ENCODE measurements around the gene IRGC. TPM values are rescaled to one million over a fixed set of nuclear protein-coding genes. Genes with fewer than 3 reads are reported as not detected.

The IRGC gene
- total and polyA plus RNA-seq, 9 of the 15 experiments (the other 6 are each of a cell fraction or from before 2014, with no cell fraction given): not detected

DNA sequence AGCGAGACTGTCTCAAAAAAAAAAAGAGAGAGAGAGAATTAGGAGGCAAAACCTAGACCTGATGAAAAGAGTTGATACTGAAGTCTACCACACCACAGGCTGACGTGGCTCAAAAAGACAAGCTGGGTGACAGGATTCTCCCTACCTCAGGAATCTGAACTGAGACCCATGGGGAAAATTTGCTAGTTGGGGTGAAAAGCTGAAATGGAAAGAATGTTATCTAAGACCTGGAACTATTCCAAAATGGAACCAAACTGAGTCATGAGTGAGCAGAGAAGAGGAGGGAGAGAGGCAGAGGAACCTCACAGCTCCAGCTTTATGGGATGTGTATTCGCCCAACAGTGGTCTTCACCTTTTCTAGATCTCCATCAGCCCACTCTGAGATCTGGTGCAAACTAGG, 27.2 kb downstream of the IRGC start:
- POLR2A ChIA-PET: interaction anchor here (0.6 to 1.0 kb wide), 3 partner anchors 11 to 1025 kb away, joined by 3 read pairs; no protein-coding TSS in a partner anchor
- H3K4me1 ChIP-seq (replicated peaks in 1 of 2; ENCODE audit: control insufficient read depth in 2 of 2, insufficient read depth in 2 of 2, low read length in 2 of 2): no peaks in the 10 kb centered on the region; a peak in 1 of 5 replicates
- H3K79me2 ChIP-seq (ENCODE audit: control insufficient read depth, insufficient read depth, low read length): no peaks in the 10 kb centered on the region
- no peaks in the 10 kb centered on the region for H3K27me3 ChIP-seq (ENCODE audit: control insufficient read depth in 2 of 2, insufficient read depth in 2 of 2, low read length in 2 of 2)
- intact Hi-C loops (cut with micrococcal nuclease): no loop called here
- TF ChIP-seq HDAC2 (IDR thresholded peaks at IDR 0.05) (no peak), NFIC (IDR thresholded peaks at IDR 0.05) (0 out of 2 replicates have a peak, but pooled peaks have one; percentile 20)
- DNase-seq (ENCODE audit: extremely low read depth in 1 of 4, low spot score in 3 of 4) (no peak), FAIRE-seq (no peak), ATAC-seq (no peak)
- H3K36me3 ChIP-seq (ENCODE audit: control insufficient read depth, insufficient read depth, low read length): peaks cover 98% of the 10 kb centered on the region
- H3K9ac ChIP-seq (ENCODE audit: insufficient read depth in 1 of 2, low read depth in 2 of 2, low read length in 2 of 2): no peak overlapping the region
- 96% methylated on average over 3 of the region's 3 CpGs for WGBS (ENCODE audit: insufficient coverage, low coverage, missing lambda C conversion rate)
- H3K4me3 ChIP-seq: no peak overlapping the region
- H4K20me1 ChIP-seq (replicated peaks; ENCODE audit: control insufficient read depth, insufficient read depth, low read length): no peaks in the 10 kb centered on the region; the same call in 1 of the 2 replicates
- in situ Hi-C loops (cut with MboI): no loop called here
- H3K27ac ChIP-seq (ENCODE audit: extremely low read depth, low read depth, low read length): no peak overlapping the region
- no peaks in the 10 kb centered on the region for H3K9me1 ChIP-seq (ENCODE audit: control insufficient read depth, insufficient read depth, low read length)
- no peak overlapping the region for H3K4me2 ChIP-seq (ENCODE audit: insufficient read depth, low read length)
- CTCF ChIA-PET (ENCODE audit: low intra/inter-chr PET ratio): no interaction called here
- BruUV-seq (replicated peaks): no TSS peak
- no peak overlapping the region for H2AFZ ChIP-seq (ENCODE audit: low read depth, low read length)
- H3K9me3 ChIP-seq (replicated peaks; ENCODE audit: control insufficient read depth, insufficient read depth, low read depth, low read length): no peaks in the 10 kb centered on the region

DNA sequence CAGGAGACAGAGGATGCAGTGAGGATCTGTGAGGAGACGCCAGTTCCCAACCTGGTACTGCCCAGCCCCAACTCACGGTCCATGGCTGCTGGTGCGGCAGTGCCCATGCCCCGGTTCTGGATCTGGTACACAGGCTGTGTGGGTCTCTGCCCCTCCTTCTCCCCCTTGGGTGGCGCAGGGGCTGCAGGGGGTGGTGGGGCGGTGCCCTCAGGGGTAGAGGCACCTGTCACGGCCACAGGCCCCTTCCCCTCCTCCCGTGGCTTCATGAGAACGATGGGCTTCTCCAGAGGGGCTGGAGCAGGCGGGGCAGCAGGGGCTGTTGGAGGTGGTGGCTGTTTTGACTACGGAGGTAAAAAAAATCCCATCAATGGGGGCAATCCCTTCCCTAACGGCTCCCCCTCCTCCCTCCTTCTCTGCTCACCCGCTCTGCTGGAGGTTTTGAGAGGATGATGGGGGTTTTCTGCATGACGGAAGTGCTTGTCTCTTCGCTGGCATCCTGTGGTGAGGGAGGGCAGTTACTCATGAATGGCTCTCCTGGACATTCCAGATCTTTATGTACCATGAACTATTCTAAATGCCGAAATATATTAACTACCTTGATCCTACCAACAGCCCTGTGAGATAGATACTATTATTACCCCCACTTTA, 31.8 kb downstream of the IRGC start:
- Histone ChIP-seq H3K79me2 (ENCODE audit: control insufficient read depth, insufficient read depth, low read length) (peaks cover 18% of the 10 kb centered on the region), H3K36me3 (ENCODE audit: control insufficient read depth, insufficient read depth, low read length) (peaks cover 91% of the 10 kb centered on the region), H3K27ac (ENCODE audit: extremely low read depth, low read depth, low read length) (no peak overlapping the region), H2AFZ (ENCODE audit: low read depth, low read length) (no peak overlapping the region), H3K27me3 (ENCODE audit: control insufficient read depth in 2 of 2, insufficient read depth in 2 of 2, low read length in 2 of 2) (no peaks in the 10 kb centered on the region), H3K4me3 (no peak overlapping the region), H3K9me1 (ENCODE audit: control insufficient read depth, insufficient read depth, low read length) (no peaks in the 10 kb centered on the region), H4K20me1 (replicated peaks; ENCODE audit: control insufficient read depth, insufficient read depth, low read length) (no peaks in the 10 kb centered on the region), H3K9ac (ENCODE audit: insufficient read depth in 1 of 2, low read depth in 2 of 2, low read length in 2 of 2) (no peak overlapping the region), H3K9me3 (replicated peaks; ENCODE audit: control insufficient read depth, insufficient read depth, low read depth, low read length) (no peaks in the 10 kb centered on the region), H3K4me1 (replicated peaks in 1 of 2; ENCODE audit: control insufficient read depth in 2 of 2, insufficient read depth in 2 of 2, low read length in 2 of 2) (peaks cover 0 to 4% of the 10 kb centered on the region in 2 experiments; a peak in 3 of 5 replicates), H3K4me2 (ENCODE audit: insufficient read depth, low read length) (no peak overlapping the region)
- ATAC-seq (no peak), FAIRE-seq (no peak), DNase-seq (ENCODE audit: extremely low read depth in 1 of 4, low spot score in 3 of 4) (no peak)
- intact Hi-C loops (cut with micrococcal nuclease): no loop called here
- POLR2A ChIA-PET: interaction anchor here (0.9 to 1.4 kb wide), 2 partner anchors 8 to 62 kb away, joined by 3 to 5 read pairs; no protein-coding TSS in a partner anchor
- 93% methylated on average over 10 of the region's 16 CpGs for WGBS (ENCODE audit: insufficient coverage, low coverage, missing lambda C conversion rate)
- no TSS peak for BruUV-seq (replicated peaks)
- in situ Hi-C loops (cut with MboI): loop anchor here (5.0 kb wide), 1 partner anchor 35 kb away; the partner anchor contains the start of gene KCNN4
- CTCF ChIA-PET (ENCODE audit: low intra/inter-chr PET ratio): interaction anchor here (0.7 kb wide), 1 partner anchor 28 kb away, joined by 3 read pairs; no protein-coding TSS in a partner anchor
- TF ChIP-seq SRF (CRISPR knock-in tag; IDR thresholded peaks at IDR 0.05) (no peak), ZNF583 (CRISPR knock-in tag; IDR thresholded peaks at IDR 0.05) (no peak), NRF1 (conservative IDR thresholded peaks at IDR 0.05 in 1 of 2, IDR thresholded peaks at IDR 0.05 in 1 of 2) (no peak), ARID1B (IDR thresholded peaks at IDR 0.05) (no peak), ZKSCAN1 (IDR thresholded peaks at IDR 0.05; ENCODE audit: low read depth, low read length) (no peak), ZNF507 (tag; conservative IDR thresholded peaks at IDR 0.05) (no peak), GTF2F1 (IDR thresholded peaks at IDR 0.05; ENCODE audit: low read depth, low read length) (no peak), ATF7 (IDR thresholded peaks at IDR 0.05) (no peak), ZNF830 (CRISPR knock-in tag; IDR thresholded peaks at IDR 0.05) (no peak), RFX5 (IDR thresholded peaks at IDR 0.05; ENCODE audit: low read depth, low read length) (no peak), CSDE1 (IDR thresholded peaks at IDR 0.05) (no peak)
- TF ChIP-seq, protein P1, sequence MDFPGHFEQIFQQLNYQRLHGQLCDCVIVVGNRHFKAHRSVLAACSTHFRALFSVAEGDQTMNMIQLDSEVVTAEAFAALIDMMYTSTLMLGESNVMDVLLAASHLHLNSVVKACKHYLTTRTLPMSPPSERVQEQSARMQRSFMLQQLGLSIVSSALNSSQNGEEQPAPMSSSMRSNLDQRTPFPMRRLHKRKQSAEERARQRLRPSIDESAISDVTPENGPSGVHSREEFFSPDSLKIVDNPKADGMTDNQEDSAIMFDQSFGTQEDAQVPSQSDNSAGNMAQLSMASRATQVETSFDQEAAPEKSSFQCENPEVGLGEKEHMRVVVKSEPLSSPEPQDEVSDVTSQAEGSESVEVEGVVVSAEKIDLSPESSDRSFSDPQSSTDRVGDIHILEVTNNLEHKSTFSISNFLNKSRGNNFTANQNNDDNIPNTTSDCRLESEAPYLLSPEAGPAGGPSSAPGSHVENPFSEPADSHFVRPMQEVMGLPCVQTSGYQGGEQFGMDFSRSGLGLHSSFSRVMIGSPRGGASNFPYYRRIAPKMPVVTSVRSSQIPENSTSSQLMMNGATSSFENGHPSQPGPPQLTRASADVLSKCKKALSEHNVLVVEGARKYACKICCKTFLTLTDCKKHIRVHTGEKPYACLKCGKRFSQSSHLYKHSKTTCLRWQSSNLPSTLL (IDR thresholded peaks at IDR 0.05): no peak
- TF ChIP-seq, protein P2, sequence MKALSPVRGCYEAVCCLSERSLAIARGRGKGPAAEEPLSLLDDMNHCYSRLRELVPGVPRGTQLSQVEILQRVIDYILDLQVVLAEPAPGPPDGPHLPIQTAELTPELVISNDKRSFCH (CRISPR knock-in tag; IDR thresholded peaks at IDR 0.05): no peak
- TF ChIP-seq, protein P2 (tag; IDR thresholded peaks at IDR 0.05): no peak

Data from K562 (cell line).